CD4-positive, alpha-beta T cell treated with Interferon alpha-2 for 1 hour (primary cell): ENCODE data around the gene ATP2A1.
"Not testable (repeated sequence)": the region's sequence is repeated elsewhere in the genome, so short reads cannot be mapped to it uniquely, and the experiment has no call there.

ENCODE experiments used
- DNase-seq, 2 donors: peaks; one replicate each; pipeline ENCODE4 v3.0.0-alpha.2; 2020 to 2022

The ATP2A1 gene

GRCh38 chr16:28883221-28883996 is 5.1 kb downstream of the ATP2A1 start:
- no peak for DNase-seq

GRCh38 chr16:28884045-28884444 is 5.8 kb downstream of the ATP2A1 start:
- DNase-seq: no peak

GRCh38 chr16:28886945-28887344 is 8.7 kb downstream of the ATP2A1 start:
- no peak for DNase-seq

- not testable (repeated sequence) for DNase-seq
Observed at GRCh38 chr16:28890355-28890754, 12.1 kb downstream of the ATP2A1 start.

- DNase-seq: no peak
Observed at GRCh38 chr16:28891964-28892890, 13.9 kb downstream of the ATP2A1 start.

- no peak for DNase-seq
Observed at GRCh38 chr16:28893291-28893690, 15.0 kb downstream of the ATP2A1 start.

GRCh38 chr16:28895609-28896008 is 17.3 kb downstream of the ATP2A1 start:
- DNase-seq: no peak

- DNase-seq: no peak
Observed at GRCh38 chr16:28897826-28898225, 19.5 kb downstream of the ATP2A1 start.

GRCh38 chr16:28898266-28898665 is 20.0 kb downstream of the ATP2A1 start:
- DNase-seq: no peak

GRCh38 chr16:28898942-28899341 is 20.7 kb downstream of the ATP2A1 start:
- no peak for DNase-seq

- DNase-seq: no peak
Observed at GRCh38 chr16:28899882-28900590, 21.7 kb downstream of the ATP2A1 start.

- no peak for DNase-seq
Observed at GRCh38 chr16:28900601-28901000, 22.3 kb downstream of the ATP2A1 start.

- no peak for DNase-seq
Observed at GRCh38 chr16:28901862-28902261, 23.6 kb downstream of the ATP2A1 start.

- DNase-seq: no peak
Observed at GRCh38 chr16:28902909-28903308, 24.6 kb downstream of the ATP2A1 start.

- DNase-seq: no peak
Observed at GRCh38 chr16:28903344-28904042, 25.2 kb downstream of the ATP2A1 start.

- no peak for DNase-seq
Observed at GRCh38 chr16:28904363-28904762, 26.1 kb downstream of the ATP2A1 start.

- DNase-seq: no peak
Observed at GRCh38 chr16:28904828-28905227, 26.5 kb downstream of the ATP2A1 start.

GRCh38 chr16:28905229-28905754 is 27.0 kb downstream of the ATP2A1 start:
- no peak for DNase-seq

- DNase-seq: no peak
Observed at GRCh38 chr16:28905800-28906372, 27.6 kb downstream of the ATP2A1 start.

- DNase-seq: no peak
Observed at GRCh38 chr16:28910086-28911031, 32.1 kb downstream of the ATP2A1 start.

- no peak for DNase-seq
Observed at GRCh38 chr16:28912558-28912957, 34.3 kb downstream of the ATP2A1 start.
